Astrocyte of the spinal cord (primary cell): ENCODE measurements around the gene RUBCNL.

Experiments used
- DNase-seq: peaks from one replicate; pipeline ENCODE4 v3.0.0; 2011; ENCODE audit warnings: low read depth, low spot score
- H3K4me3 ChIP-seq: 2 replicates; pipeline ENCODE4 v1.5.1; 2011; ENCODE audit warnings: low read depth, mild to moderate bottlenecking, low read length, moderate library complexity
- in situ Hi-C: cut with HindIII; loops from 2 replicates; pipeline ENCODE4 v1.10.0; 2017; ENCODE audit warnings: low sequenced_read_pairs
- TF ChIP-seq, protein P1 (sequence below): IDR thresholded peaks from 2 replicates; pipeline ENCODE4 v1.5.1; 2012; ENCODE audit warnings: low read depth, mild to moderate bottlenecking, low read length, inconsistent platforms

Gene RUBCNL

DNA sequence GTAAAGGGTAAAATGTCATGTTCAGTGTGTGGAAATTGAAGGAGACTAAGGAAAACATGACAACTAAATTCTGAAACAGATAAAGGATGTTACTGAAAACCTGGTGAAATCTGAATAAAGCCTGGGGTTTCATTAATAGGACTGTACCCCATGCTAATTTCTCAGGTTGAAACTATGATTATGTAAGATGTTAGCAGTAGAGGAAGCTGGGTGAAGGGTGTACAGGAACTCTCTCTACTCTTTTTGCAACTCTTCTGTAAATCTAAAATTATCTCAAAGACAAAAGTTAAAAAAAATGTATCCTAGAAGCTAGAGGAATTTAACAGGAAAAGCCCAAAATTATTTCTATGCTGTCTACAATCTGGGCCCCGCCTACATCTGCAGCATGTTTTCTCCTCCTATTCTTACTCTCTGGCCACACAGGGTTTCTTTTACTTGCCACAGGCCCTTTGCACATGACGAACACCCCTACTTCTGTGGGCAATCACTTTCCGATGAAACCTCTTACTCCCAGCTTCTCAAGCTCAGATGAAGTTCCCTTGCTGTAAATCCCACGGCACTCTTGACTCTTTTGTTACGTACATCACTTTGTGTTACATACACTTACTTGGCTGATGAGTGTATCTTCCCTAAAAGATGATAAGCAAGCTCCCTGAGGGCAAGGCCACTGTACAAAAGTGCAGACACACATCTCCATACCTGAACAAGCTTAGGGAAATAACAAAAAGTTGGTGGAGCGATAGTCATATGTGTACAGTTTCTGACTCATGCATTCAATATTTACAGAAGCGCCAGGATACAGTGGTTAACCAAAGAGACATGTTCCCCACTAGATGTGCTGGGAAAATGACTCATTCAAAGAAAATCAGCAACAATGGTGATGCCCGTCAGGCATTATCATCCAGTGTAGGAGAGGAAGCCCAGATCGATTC, 32.6 kb downstream of the RUBCNL start:
- TF ChIP-seq, protein P1, sequence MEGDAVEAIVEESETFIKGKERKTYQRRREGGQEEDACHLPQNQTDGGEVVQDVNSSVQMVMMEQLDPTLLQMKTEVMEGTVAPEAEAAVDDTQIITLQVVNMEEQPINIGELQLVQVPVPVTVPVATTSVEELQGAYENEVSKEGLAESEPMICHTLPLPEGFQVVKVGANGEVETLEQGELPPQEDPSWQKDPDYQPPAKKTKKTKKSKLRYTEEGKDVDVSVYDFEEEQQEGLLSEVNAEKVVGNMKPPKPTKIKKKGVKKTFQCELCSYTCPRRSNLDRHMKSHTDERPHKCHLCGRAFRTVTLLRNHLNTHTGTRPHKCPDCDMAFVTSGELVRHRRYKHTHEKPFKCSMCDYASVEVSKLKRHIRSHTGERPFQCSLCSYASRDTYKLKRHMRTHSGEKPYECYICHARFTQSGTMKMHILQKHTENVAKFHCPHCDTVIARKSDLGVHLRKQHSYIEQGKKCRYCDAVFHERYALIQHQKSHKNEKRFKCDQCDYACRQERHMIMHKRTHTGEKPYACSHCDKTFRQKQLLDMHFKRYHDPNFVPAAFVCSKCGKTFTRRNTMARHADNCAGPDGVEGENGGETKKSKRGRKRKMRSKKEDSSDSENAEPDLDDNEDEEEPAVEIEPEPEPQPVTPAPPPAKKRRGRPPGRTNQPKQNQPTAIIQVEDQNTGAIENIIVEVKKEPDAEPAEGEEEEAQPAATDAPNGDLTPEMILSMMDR = no peak
- in situ Hi-C loops = no loop called here
- DNase-seq = peak; percentile 98
- no peak overlapping the region for H3K4me3 ChIP-seq

DNA sequence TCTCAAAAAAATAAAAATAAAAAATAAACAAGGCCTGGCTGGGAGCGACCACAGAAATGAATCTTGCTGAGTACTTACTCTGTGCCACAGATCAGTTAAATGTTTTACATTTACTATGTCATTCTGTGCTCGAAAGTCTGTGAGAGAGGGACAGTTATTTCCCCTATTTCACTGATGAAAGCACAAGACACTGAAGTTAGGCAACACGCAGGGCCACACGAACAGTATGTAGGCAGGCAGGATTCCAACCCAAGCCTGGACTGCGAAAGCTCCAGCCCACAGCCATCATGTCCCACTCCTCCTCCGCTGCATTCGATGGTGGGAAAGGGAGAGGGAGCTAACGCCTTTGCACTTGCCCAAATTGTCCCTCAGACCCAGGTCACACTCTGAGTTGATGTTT, 34.2 kb downstream of the RUBCNL start:
- no peak for DNase-seq
- in situ Hi-C loops = no loop called here
- TF ChIP-seq, protein P1 = no peak
- H3K4me3 ChIP-seq = no peak overlapping the region

DNA sequence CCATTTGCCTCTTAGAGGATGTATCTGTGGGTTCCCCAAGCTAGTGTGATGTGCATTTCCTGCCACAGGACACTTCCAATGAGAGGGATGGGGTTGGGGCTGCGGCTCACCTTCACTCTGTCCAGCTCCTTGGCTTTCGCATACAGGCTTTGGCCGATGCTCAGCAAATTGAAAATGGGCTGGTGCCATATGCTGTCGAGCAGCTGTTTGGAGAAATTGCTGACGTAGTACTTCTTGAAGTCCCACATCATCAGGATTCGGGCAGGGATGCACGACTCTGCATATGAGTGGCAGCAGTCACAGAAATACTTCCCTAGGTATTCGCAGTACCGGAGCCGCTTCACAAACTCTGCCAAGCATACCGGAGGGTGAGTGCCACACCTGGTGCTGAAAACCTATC, 37.0 kb downstream of the RUBCNL start:
- in situ Hi-C loops = no loop called here
- TF ChIP-seq, protein P1 = no peak
- no peak for DNase-seq
- H3K4me3 ChIP-seq = no peak overlapping the region

DNA sequence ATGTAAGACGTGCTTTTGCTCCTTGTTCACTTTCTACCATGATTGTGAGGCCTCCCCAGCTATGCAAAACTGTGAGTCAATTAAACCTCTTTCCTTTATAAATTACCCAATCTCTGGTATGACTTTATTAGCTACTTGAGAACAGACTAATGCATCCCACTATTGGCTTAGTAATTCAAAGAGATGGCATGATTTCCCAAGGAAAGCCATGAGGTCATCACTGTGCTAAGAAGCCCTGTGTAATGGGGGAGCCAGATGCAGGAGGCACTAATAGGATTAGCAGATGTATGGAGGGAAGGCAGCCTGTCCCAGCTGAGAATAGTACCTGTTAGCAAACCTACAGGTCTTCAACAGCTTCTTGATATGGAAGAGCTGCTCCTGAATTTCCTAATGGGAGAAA, 38.1 kb downstream of the RUBCNL start:
- TF ChIP-seq, protein P1 = no peak
- H3K4me3 ChIP-seq = no peak overlapping the region
- DNase-seq = no peak
- in situ Hi-C loops = no loop called here

DNA sequence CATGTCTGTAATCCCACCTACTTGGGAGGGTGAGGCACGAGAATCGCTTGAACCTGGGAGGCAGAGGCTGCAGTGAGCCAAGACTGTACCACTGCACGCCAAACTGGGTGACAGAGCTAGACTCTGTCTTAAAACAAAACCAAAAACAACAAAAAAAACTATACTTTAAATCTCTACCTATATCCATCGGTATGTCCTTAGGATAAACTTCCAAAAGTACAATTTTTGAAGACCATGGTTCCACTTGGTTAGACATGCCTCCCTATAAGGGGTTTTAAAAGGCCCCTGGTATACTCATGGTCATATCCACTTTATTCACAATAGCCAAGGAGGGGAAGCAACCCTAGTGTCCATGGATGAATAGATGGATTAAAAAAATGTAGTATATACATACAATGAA, 39.8 kb downstream of the RUBCNL start:
- no peak overlapping the region for H3K4me3 ChIP-seq
- TF ChIP-seq, protein P1 = no peak
- in situ Hi-C loops = no loop called here
- DNase-seq = no peak

DNA sequence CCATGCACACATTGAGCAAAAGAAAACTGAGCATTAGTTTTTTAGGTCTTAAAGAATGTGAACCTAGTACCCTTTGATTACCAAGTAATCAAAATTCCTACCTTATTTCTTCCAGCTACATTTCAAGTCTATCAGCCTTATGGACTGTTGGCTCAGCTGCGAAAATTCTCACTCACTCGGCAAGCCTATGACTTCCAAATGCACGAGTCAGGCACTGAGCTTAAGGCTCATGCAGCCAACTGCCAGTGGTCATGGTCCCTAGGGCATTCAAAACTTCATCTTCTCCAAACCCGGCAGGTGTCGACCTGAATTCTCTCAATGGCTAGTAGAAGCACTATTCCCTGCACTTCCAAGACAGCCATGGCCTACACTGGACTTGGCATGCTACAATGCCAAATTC, 41.2 kb downstream of the RUBCNL start:
- no peak for DNase-seq

More for the DNA sequence above, 41.2 kb downstream of the RUBCNL start:
- no peak overlapping the region for H3K4me3 ChIP-seq
- TF ChIP-seq, protein P1 = no peak
- in situ Hi-C loops = no loop called here
